HL-60 (cell line): ENCODE results near the gene ATAD1.

Source experiments
- CTCF ChIP-seq: IDR thresholded peaks from one replicate; pipeline ENCODE4 v1.5.1; 2011; ENCODE audit warnings: low read length, control low read depth, inconsistent platforms; ENCODE audit not compliant: insufficient read depth
- GABPA ChIP-seq: IDR thresholded peaks from 2 replicates; pipeline ENCODE4 v1.6.1; 2012; ENCODE audit warnings: low read depth
- POLR2AphosphoS5 ChIP-seq: IDR thresholded peaks from 2 replicates; pipeline ENCODE4 v1.6.1; 2012; ENCODE audit warnings: low read depth
- REST ChIP-seq: IDR thresholded peaks from 2 replicates; pipeline ENCODE4 v1.6.1; 2012; ENCODE audit warnings: low read depth; ENCODE audit not compliant: insufficient replicate concordance
- SPI1 ChIP-seq: IDR thresholded peaks from 2 replicates; pipeline ENCODE4 v1.6.1; 2012; ENCODE audit warnings: low read depth, mild to moderate bottlenecking, borderline replicate concordance

- TF ChIP-seq CTCF (no peak), REST (no peak), GABPA (no peak), SPI1 (no peak), POLR2AphosphoS5 (no peak)
Observed at GRCh38 chr10:87721781-87722180, 96.2 kb downstream of the ATAD1 start.
